C4-2B (cell line): Measurements from ENCODE around the gene SLC2A13.

Source experiments
- ZFX ChIP-seq: fragments of 450-650 bp; IDR thresholded peaks from 2 replicates; pipeline ENCODE4 v1.6.1; 2017
- TF ChIP-seq, protein P1 (sequence below): fragments of 450-650 bp; conservative IDR thresholded peaks from 2 replicates; pipeline ENCODE4 v1.5.1; 2017; ENCODE audit warnings: mild to moderate bottlenecking

DNA sequence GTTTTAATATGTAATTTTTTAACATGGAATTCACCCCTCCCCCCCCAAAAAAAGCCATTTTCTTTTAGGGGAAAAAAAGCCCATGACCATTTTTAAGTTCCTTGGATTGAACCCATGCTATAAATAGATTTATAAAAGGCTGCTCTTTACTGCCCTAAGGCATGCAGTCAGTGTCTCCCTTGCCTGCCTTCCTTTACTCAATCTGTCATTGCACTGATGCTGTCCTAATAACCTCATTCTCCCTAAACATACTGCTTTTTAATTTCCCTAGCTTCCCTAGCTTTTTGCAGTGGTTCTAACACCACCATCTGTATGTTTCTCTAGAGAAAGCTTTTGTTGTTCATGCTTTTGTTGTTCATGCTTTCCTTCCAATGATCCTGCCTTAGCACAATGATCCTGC is 83.0 kb downstream of the SLC2A13 start:
- TF ChIP-seq, protein P1, sequence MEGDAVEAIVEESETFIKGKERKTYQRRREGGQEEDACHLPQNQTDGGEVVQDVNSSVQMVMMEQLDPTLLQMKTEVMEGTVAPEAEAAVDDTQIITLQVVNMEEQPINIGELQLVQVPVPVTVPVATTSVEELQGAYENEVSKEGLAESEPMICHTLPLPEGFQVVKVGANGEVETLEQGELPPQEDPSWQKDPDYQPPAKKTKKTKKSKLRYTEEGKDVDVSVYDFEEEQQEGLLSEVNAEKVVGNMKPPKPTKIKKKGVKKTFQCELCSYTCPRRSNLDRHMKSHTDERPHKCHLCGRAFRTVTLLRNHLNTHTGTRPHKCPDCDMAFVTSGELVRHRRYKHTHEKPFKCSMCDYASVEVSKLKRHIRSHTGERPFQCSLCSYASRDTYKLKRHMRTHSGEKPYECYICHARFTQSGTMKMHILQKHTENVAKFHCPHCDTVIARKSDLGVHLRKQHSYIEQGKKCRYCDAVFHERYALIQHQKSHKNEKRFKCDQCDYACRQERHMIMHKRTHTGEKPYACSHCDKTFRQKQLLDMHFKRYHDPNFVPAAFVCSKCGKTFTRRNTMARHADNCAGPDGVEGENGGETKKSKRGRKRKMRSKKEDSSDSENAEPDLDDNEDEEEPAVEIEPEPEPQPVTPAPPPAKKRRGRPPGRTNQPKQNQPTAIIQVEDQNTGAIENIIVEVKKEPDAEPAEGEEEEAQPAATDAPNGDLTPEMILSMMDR = no peak
- TF ChIP-seq ZFX = no peak
